ENCODE data around the gene OR51I2. TPM values are rescaled to one million over a fixed set of nuclear protein-coding genes. Genes with fewer than 3 reads are reported as not detected.
A peak's percentile ranks its signal among the peaks of the same experiment; 100 is the strongest.

Gene OR51I2
- total RNA-seq, 1 donor from 2014 or later: not detected

DNA sequence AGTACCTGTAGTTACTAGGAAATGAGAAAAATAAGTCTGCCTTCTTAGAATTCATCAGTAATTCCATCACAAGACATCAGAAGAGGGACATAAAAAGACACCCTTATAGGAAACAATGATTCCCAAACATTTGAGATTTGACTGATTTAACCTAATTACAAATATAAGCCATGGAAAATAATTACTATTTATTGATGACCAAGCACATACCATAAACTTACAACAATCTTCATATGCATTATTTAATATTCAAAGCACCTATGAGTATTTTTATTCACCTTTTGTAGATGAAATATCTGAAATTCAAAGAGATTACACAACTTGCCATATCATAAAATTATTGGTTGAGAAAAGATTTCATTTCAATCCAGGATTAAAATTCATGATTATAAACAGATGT is 24.8 kb downstream of the OR51I2 start:
- H3K4me3 Mint-ChIP-seq (ENCODE audit: unreplicated experiment): no peak overlapping the region
- H3K9me3 Mint-ChIP-seq (ENCODE audit: unreplicated experiment): peaks cover 2% of the 10 kb centered on the region
- no peaks in the 10 kb centered on the region for H3K27me3 Mint-ChIP-seq (ENCODE audit: unreplicated experiment)
- no peak overlapping the region for H3K27ac Mint-ChIP-seq (ENCODE audit: unreplicated experiment)
- TF ChIP-seq, protein P1, sequence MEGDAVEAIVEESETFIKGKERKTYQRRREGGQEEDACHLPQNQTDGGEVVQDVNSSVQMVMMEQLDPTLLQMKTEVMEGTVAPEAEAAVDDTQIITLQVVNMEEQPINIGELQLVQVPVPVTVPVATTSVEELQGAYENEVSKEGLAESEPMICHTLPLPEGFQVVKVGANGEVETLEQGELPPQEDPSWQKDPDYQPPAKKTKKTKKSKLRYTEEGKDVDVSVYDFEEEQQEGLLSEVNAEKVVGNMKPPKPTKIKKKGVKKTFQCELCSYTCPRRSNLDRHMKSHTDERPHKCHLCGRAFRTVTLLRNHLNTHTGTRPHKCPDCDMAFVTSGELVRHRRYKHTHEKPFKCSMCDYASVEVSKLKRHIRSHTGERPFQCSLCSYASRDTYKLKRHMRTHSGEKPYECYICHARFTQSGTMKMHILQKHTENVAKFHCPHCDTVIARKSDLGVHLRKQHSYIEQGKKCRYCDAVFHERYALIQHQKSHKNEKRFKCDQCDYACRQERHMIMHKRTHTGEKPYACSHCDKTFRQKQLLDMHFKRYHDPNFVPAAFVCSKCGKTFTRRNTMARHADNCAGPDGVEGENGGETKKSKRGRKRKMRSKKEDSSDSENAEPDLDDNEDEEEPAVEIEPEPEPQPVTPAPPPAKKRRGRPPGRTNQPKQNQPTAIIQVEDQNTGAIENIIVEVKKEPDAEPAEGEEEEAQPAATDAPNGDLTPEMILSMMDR (IDR thresholded peaks at IDR 0.05; ENCODE audit: partially characterized antibody, unreplicated experiment): no peak
- H3K36me3 Mint-ChIP-seq (ENCODE audit: unreplicated experiment): no peaks in the 10 kb centered on the region
- no peak for DNase-seq
- no peaks in the 10 kb centered on the region for H3K4me1 Mint-ChIP-seq (ENCODE audit: low read depth, unreplicated experiment)

DNA sequence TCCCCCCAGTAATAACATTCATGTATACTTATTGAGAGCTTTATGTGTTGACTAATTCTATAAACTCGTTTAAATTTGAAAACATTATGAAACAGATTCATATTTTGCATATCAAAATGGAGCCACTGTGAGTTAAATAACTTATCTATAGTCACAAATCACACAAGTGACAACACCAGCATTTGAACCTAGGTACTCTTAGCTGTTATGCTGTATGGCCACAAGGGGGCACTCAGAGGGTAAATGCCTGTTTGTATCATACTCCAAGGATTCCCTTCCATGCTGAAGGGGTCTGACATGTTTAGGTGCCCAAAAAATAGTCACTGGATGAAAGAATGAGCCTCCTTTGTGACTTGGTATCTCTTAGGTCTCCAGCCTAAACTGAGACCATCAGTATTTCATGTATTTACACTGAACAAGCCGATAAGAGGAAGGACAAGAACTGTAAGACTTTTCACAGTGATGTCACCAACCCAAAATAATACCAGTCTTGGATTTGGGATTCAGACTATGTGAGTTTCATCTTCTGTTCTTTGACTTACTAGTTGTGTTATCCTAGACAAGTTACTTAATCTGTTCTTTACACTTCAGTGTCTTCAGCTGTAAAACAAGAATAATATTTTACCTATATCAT is 27.2 kb downstream of the OR51I2 start:
- TF ChIP-seq, protein P1 (IDR thresholded peaks at IDR 0.05; ENCODE audit: partially characterized antibody, unreplicated experiment): peak; percentile 90
- DNase-seq: peak; percentile 48

DNA sequence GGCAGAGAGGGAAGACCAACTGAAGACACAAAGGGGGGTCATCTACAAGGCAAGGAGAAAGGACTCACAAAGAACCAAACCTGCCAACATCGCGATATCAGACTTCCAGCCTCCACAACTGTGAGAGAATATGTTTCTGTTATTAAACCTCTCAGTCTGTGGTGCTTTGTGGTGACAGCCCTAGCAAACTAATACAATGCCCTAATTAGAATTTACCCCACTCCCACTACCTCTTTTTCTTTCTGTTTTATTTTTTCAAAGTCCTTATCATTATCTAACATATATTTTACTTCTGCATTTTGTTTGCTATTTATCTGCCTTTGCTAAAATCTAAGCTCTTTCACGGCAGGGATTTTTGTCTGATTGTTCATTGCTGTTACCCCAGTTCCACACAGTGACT is 36.9 kb downstream of the OR51I2 start:
- no peaks in the 10 kb centered on the region for H3K4me1 Mint-ChIP-seq (ENCODE audit: low read depth, unreplicated experiment)
- TF ChIP-seq, protein P1 (IDR thresholded peaks at IDR 0.05; ENCODE audit: partially characterized antibody, unreplicated experiment): no peak
- H3K4me3 Mint-ChIP-seq (ENCODE audit: unreplicated experiment): no peak overlapping the region
- H3K27ac Mint-ChIP-seq (ENCODE audit: unreplicated experiment): no peak overlapping the region
- no peaks in the 10 kb centered on the region for H3K9me3 Mint-ChIP-seq (ENCODE audit: unreplicated experiment)
- DNase-seq: no peak
- no peaks in the 10 kb centered on the region for H3K36me3 Mint-ChIP-seq (ENCODE audit: unreplicated experiment)
- no peaks in the 10 kb centered on the region for H3K27me3 Mint-ChIP-seq (ENCODE audit: unreplicated experiment)

More for the DNA sequence above, 27.2 kb downstream of the OR51I2 start:
- Mint-ChIP-seq H3K27me3 (ENCODE audit: unreplicated experiment) (no peaks in the 10 kb centered on the region), H3K36me3 (ENCODE audit: unreplicated experiment) (no peaks in the 10 kb centered on the region), H3K9me3 (ENCODE audit: unreplicated experiment) (peaks cover 2% of the 10 kb centered on the region), H3K4me3 (ENCODE audit: unreplicated experiment) (no peak overlapping the region), H3K4me1 (ENCODE audit: low read depth, unreplicated experiment) (no peaks in the 10 kb centered on the region), H3K27ac (ENCODE audit: unreplicated experiment) (no peak overlapping the region)

DNA sequence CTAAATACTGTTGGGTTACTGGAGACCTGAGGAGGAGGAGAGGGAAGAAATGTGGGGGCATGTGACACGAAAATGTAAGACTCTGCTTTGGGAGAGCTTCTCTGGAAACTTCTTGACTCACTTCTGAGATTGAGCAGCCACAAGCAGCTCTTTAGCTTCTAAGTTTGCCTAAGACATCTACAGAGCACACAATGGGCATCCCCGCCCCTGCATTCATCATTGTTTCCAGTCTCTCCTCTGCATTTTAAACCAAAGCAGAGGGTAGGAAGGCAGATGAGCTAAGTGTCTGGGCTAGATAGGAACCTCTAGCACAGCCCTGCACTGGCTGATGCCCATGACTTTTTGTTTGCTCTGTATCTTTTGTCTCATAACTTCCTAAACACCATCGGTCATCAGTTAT is 37.3 kb downstream of the OR51I2 start:
- Mint-ChIP-seq H3K27me3 (ENCODE audit: unreplicated experiment) (no peaks in the 10 kb centered on the region), H3K36me3 (ENCODE audit: unreplicated experiment) (no peaks in the 10 kb centered on the region), H3K9me3 (ENCODE audit: unreplicated experiment) (no peaks in the 10 kb centered on the region), H3K4me1 (ENCODE audit: low read depth, unreplicated experiment) (no peaks in the 10 kb centered on the region), H3K27ac (ENCODE audit: unreplicated experiment) (no peak overlapping the region), H3K4me3 (ENCODE audit: unreplicated experiment) (no peak overlapping the region)
- no peak for DNase-seq
- TF ChIP-seq, protein P1 (IDR thresholded peaks at IDR 0.05; ENCODE audit: partially characterized antibody, unreplicated experiment): no peak

DNA sequence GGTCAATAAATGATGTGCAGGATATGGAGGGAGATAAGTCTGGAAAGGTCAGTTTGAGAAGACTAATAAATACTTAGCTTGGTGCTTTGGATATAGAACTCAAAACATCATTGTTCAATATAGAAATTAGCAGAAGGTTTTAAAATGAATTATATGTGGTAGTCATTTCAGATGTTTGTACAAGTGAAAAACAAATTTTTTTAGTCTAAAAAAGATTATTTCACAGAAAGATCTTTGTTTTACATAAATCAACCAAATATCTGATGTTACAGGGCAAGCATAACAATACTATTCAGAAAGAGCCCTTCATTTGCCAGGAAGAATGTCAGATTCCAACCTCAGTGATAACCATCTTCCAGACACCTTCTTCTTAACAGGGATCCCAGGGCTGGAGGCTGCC is 39.3 kb downstream of the OR51I2 start, which contains the start of gene OR52D1:
TSS of gene OR52D1 (plus strand) at position 301 of the 400 bp plus-strand sequence. CDS start at position 323, 22 bp downstream.
- no peak within 1 kb of the TSS for H3K4me3 Mint-ChIP-seq (ENCODE audit: unreplicated experiment)
- H3K9me3 Mint-ChIP-seq (ENCODE audit: unreplicated experiment): no peaks in the 10 kb centered on the region

More for the DNA sequence above, 39.3 kb downstream of the OR51I2 start, which contains the start of gene OR52D1:
- H3K4me1 Mint-ChIP-seq (ENCODE audit: low read depth, unreplicated experiment): no peaks in the 10 kb centered on the region
- H3K27ac Mint-ChIP-seq (ENCODE audit: unreplicated experiment): no peak within 1 kb of the TSS
- TF ChIP-seq, protein P1 (IDR thresholded peaks at IDR 0.05; ENCODE audit: partially characterized antibody, unreplicated experiment): no peak
- no peaks in the 10 kb centered on the region for H3K36me3 Mint-ChIP-seq (ENCODE audit: unreplicated experiment)
- DNase-seq: no peak
- H3K27me3 Mint-ChIP-seq (ENCODE audit: unreplicated experiment): no peaks in the 10 kb centered on the region

Measured in glutamatergic neuron (in vitro differentiated cells).